NCI-H1417 treated with DMSO at 0.1 percent for 48 hours (cell line): ENCODE results near the gene ENOPH1.
"Not testable (repeated sequence)": the region's sequence is repeated elsewhere in the genome, so short reads cannot be mapped to it uniquely, and the experiment has no call there.

Experiments used
- DNase-seq: peaks from one replicate; lab custom pipeline; 2025; lab: John Stamatoyannopoulos, UW

The ENOPH1 gene

DNA sequence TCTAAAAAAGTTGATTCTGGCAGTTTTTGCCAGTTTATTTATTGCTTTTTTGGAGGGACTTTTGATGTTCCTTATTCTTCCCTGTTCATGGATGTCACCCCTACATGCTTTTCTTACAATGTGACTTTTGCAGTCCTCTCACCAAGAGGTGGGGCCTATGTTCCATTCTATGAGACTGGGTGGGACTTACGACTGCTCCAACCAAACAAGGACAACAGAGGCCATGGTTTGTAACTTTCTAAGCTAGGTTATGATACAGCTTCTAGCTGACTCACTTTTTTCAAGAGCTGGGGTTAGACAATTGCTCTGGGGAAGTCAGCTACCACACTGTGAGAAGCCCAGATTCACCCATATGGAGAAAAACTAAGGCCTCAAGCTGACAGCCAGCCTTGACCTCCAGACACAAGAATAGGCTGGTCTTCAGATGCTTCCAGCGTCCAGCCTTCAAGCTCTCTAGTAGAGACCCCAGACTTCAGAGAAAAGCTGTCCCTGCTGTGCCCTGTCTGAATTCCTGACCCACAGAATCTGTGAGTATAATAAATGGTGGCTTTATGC, 39.5 kb downstream of the ENOPH1 start:
- DNase-seq: no peak

DNA sequence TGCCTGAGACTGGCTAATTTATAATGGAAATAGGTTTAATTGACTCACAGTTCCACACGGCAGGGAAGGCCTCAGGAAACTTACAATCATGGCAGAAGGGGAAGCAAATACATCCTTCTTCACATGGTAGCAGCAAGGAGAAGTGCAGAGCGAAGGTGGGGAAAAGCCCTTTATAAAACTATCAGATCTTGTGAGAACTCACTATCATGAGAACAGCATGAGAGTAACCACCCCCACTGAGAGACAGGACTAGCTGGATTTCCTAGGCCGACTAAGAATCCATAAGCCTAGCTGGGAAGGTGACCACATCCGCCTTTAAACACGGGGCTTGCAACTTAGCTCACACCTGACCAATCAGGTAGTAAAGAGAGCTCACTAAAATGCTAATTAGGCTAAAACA, 42.7 kb downstream of the ENOPH1 start:
- not testable (repeated sequence) for DNase-seq

DNA sequence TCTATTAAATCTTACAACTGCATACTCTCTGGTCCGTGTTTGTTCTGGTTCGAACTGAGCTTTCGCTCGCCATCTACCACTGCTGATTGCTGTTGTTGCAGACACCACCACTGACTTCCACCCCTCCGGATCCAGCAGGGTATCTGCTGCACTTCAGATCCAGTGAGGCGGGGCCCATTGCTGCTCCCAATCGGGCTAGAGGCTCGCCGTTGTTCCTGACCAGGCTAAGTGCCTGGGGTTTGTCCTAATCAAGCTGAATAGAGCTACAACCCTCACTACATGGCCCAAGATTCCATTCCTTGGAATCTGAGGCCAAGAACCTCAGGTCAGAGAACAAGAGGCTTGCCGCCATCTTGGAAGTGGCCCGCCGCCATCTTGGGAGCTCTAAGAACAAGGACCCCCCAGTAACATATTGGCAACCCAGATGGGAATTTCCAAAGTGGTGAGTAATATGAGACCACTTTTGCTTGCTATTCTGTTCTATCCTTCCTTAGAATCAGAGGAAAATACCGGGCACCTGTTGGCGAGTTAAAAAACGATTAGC, 43.3 kb downstream of the ENOPH1 start:
- no peak for DNase-seq

DNA sequence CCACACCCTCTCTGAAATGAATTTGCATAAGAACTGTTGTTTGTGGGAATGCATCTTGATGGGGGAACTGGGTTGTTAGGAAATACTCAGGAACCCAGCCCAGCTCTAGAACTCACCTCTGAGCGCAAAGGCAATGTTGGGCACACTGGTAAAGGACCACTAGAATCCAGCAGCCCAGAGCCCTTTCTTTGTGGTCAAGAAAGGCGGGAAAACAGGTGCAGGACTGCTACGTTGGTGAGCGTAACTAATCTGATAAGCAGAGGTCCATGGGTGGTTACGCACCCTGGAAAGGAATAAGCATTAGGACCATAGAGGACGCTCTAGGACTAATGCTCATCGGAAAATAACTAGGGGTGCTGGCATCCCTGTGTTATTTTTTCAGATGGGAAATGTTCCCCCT, 45.5 kb downstream of the ENOPH1 start:
- not testable (repeated sequence) for DNase-seq

DNA sequence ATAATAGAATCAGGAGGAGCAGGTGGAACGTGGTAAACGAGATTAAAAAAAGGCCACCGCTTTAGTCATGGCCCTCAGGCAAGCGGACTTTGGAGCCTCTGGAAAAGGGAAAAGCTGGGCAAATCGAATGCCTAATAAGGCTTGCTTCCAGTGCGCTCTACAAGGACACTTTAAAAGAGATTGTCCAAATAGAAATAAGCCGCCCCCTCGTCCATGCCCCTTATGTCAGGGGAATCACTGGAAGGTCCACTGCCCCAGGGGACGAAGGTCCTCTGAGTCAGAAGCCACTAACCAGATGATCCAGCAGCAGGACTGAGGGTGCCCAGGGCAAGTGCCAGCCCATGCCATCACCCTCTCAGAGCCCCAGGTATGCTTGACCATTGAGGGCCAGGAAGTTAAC, 47.1 kb downstream of the ENOPH1 start:
- not testable (repeated sequence) for DNase-seq

DNA sequence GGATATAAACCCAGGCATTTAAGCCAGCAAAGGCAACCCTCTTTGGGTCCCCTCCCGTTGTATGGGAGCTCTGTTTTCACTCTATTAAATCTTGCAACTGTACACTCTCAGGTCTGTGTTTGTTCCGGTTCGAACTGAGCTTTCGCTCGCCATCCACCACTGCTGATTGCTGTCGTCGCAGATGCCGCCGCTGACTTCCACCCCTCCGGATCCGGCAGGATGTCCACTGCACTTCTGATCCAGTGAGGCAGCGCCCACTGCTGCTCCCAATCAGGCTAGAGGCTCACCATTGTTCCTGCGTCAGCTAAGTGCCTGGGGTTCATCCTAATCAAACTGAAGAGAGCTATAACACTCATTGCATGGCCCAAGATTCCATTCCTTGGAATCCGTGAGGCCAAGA, 49.2 kb downstream of the ENOPH1 start:
- DNase-seq: no peak

DNA sequence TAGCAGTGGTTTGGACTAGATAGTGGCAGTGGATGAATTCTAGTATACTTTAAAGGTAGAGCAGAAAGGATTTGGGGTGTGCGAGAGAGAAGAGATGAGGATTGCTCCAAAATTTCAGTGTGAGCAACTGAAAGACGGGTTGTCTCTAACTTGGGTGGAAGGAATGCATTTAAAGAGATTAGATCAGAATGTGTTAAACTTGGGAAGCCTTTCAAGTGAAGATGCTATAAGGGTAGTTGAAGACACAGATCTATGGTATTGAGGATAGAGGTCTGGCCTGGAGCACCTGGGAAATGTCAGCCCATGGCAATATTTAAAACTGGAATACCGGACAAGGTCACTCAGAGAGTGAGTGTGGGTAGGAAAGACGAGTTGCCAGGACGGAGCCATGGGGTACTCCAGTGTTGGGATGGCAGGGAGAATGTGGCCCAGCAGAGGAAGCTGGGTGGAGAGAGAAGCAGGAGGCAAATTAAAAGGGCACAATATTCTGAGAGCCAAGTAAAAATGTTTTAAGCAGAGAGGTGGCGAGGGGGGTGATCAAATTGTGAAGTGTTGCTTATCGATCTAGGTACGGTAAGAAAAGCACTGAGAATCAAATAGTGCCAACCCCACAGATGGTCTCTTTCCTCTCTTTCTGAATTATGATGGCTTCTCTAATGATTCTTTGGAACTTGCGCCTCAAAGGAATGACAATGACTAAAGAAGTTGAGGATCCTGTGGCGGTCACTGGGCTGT, 50.5 kb downstream of the ENOPH1 start:
- no peak for DNase-seq

DNA sequence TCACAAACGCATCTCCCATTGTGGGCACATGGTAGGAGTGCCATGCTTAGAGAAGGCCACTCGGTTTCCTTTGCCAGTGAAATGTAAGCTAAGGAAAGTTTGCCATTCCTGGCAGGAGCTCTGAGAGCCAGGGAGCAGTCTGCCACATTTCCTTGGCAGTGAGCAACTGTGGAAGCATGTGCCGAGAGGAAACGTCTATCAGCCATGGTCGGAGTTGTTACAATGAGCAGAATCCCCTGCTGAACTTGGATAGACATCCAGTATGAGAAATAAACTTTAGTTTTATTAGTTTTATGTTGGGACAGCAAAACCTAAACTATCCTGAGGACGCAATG, 51.1 kb downstream of the ENOPH1 start:
- no peak for DNase-seq

DNA sequence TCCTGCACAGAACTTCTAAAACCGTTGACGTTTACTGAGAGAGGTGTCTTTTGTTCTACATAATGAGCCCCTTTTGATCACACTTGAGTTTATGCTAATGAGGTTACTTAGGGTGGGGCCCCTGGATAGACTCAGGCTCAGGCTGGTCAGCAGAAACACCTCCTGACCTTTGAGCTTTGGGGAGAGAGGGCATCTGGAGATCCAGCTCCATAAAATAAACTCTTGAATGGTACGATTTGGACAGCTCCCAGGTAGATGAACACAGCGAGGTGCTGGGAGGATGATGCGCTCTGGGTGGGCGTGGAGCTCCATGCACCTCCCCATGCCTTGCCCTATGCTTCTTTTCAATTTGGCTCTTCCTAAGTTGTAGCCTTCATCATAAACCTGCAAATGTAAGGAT, 52.0 kb downstream of the ENOPH1 start:
- DNase-seq: no peak

DNA sequence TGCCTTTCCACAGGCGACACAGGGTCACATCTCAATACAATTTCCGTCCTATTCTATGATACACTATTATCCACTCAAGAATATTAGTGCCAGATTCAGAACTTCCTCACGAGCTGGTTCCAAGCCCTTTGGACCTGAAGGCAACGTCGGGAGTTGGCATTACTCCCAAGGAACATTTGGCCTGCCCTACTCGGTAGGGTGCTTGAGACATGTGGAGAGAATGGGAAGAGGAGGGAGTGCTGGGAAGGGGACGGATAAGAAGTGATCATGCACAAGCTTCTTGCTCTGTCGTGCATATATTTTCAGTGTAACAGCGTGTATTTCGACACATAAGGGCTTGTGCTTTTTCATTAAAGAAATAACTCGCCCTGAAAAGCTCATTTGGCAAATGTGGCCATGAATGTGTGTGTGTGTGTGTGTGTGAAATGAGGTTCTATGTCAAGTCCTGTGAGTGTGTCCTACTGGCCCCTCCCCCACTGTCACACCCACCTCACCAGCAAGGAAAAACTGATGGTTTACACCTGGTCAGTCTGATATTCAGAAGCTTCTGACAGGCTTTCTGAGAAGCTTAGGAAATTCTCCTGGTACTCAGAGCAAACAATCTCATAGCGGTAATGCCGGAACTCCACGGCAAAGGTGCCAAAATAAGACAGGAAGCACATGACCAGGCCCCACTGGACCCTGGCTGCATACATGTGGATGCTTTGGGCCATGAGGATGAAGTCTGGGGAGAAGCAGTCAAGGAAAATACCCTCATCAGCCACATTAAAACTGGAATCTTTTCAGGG, 54.8 kb downstream of the ENOPH1 start:
- no peak for DNase-seq

DNA sequence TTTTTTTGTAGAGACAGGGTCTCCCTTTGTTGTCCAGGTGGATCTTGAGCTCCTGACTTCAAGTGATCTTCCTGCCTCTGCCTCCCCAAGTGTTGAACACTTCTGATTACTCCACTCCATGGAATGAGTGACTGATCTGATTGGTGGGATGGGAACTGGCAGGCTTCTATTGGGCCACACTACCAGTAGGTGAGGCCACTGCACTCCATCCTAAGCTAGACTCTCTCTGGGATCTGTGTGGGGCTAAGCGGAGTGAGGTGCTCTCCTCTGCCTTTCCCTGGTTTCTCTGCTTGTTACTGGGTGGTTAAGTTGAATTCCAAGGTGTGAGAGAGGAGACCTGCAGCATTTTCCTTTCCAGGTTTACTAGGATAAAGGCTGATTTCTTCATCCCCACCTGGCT, 58.7 kb downstream of the ENOPH1 start:
- no peak for DNase-seq

DNA sequence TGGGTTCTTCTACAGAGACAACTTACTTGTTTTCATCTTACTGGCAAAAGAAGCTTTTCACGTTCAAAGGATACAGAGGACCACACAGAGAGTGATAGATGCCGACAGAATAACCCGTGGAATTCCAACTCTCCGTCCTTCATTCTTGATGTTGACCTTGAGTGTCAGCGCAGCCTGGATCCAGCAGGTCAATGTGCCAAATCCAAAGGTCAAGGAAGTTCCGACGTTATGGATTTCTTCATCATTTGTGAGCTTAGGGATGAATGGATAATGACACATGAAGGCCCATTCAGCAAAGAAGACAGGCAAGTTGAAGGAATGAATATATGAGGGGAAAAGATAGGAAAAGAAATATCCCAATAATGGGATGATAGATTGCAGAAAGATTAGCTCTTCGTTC, 59.6 kb downstream of the ENOPH1 start:
- DNase-seq: no peak

DNA sequence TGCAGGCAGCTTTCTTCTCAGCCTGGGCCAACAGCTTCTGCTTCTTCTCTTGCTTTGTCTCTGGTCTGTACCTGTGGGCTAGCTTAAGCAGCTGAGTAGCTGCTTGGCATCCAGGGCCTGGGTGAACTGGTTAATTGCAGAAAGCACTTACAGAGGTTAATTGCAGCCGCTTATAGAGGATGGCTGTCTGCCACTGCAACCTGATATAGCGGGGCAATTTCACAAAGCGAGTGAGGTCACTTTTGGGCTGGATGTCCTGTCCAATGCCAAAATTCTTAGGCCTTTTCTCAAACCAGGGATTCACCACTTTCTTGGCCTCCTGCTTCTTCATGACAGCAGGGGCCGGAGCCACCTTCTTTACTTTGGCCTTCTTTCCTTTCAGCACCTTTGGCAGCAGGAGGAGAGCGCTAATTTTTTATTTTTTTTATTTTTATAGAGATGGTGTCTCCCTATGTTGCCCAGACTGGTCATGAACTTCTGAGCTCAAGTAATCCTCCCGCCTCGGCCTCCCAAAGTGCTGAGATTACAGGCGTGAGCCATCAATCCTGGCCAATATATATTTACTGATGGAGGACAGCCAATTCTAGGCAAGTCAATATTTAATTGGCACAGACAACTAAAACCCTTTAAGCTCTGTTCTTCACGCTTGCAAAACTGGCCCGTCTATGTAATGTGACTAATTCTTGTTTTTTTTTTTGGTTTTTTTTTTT, 61.0 kb downstream of the ENOPH1 start:
- no peak for DNase-seq

DNA sequence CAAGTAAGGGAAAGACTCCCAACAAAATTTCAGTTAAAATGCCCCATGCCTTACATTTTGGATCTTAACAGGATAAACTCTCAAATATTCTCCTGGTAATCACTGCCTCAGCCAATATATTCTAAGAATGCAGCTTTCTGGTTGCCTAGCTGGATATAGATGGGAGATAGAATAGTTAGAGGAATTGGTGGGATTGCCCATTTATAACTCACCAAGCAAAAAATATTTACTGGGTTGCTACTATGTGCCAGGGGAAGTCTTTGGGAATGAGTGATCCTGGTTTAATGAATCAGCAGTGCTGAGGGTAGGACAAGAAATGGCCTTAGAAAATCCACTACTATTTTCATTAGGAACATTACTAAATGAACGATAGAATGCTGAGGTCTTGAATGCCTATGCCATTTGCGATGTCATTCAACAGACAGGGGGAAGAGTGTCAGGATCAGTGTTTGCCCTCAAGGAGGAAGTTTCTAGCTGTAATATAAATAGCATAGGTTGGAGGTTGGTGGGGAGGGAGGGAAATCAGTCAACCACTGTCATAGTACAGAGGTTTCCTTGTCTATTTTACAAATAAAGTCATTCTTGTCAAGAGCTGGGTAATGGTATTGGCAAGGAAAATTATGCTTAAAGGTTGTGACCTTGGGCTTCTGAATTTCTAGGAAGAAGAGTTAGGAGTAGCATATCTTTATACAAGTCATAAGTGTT, 63.5 kb downstream of the ENOPH1 start:
- DNase-seq: no peak

DNA sequence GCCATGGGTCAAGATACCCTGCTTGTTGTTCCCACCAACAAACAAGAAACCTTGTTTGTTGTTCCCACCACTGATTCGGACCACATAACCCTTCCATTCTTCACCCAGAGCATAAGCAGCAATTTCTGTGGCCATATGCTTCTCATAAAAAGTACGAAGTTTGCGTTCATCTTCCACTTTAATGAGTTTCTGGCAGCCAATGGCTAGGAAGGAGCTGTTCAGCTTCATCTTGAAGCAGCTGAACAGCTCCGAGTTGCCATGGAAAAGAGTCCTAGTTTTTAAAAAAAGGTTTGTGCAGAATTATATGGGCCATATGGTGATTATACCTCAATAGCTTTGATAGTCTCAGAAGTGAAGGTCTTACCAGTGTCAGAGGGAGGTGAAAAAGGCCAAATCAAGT, 65.3 kb downstream of the ENOPH1 start:
- no peak for DNase-seq

DNA sequence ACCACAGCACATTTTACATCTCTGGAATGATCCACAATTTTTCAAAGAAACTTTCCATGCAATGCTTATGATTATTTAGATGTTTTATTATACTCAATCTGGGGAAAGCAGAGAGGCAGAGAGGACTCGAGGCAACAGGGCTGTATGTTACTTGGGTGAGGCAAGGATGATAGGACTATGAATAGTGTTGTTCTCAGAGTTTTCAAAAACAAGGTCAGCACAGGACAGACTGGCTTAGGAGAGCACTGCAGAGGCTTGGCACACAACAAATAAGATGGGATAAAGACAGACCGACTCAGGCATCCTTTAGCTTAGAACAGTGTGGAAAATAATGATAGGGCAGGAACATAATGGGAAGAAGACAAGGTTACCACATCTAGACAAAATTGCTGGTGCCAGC, 66.0 kb downstream of the ENOPH1 start:
- no peak for DNase-seq

DNA sequence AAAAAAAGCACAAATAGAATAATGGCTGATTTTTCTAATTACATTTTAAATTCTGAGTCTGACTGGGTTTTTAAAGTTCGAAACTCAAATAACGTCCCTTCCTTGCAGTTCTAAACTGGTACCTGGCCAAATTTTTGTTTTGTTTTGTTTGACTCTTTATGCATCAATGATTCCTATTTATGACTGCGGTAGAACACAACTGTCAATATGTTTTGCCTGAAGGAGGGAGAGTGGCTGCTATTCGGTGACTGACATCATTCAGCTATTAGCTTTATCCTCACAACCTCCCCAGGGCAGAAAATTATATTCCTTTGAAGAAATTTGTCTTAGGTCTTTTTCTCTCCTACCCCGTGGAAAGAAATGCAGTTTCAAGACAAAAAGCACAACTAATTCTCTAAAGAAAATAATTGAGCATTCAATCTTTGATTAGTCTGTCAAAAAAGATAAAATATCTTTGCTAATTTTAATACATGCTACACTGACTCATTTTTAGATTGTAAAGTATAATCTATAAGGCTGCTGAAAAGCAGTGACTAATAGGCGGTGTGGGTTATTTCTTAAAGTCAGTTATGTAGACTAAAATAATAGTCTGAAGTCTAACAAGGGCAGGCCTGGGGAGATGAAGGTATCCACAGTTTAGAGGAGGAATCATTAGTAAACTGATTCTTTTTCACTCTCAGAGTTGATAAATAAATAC, 69.5 kb downstream of the ENOPH1 start:
- peak; percentile 40 for DNase-seq

DNA sequence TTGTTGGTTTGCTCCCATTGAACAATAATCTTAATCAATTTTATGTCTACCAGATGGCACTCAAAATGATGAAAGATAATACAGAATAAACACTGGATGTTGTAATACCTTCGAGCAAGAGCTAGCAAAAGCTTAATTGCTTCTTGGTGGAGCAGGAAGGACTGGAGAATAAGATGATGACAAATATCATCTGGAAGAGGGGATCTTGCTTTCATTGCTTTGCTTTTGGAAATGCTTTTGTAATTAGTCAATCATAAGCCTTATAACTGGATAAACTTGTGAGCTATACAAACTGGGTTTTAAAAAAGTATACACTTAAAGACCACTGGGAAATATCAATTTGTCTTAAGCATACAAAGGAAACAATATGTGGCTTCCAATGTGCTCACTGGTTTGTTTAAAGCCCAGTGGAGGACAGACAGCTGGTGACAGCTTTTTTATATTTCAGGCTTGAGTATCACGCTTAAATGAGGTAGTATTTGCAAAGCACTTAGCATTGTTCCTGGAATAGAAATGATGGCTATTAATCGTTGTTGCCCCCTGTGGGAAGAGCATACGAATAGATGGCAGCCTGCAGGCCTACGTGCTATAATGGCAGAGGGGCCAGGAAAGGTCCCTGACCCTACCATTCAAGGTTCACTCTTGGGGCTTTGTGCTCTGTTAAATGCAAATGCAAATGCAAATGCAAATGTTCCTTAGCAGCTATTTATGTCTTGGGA, 70.2 kb downstream of the ENOPH1 start:
- peak; percentile 97 for DNase-seq

DNA sequence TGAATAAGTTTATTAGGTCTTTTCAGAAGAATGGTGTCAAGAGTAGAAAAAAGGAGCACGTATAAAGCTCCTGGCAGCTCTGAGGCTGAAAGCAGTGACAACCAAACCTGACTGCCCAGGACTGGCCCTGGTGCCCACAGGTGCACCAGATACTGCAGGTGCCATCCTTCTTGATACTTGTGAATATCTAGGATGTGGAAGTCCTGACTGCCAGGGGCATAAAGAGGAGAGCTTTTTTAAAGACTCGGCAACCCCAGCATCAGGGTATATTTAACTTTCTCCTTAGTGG, 70.7 kb downstream of the ENOPH1 start:
- DNase-seq: peak; percentile 82

DNA sequence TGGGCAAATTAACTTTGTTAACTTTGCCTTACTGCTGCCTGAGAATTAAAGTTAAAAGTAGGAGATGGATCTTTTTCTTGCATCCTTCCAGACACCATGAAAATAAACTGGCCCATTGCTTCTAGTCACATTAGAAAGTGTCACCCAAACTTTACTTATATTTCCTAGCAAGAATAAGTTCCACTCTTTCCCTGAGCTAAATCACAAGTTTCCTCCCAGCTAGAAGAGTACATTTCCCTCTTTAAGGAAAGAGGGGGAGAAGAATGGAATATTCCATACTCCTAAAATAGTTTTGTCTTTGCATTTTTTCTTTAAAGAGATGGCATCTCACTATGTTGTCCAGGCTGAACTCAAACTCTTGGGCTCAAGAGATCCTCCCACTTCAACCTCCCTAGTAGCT, 77.6 kb downstream of the ENOPH1 start:
- no peak for DNase-seq
